Thyroid gland (tissue), 4 donors: ENCODE data around the gene SLC38A10. TPM values are rescaled to one million over a fixed set of nuclear protein-coding genes. Genes with fewer than 3 reads are reported as not detected.
"Not testable (repeated sequence)": the region's sequence is repeated elsewhere in the genome, so short reads cannot be mapped to it uniquely, and the experiment has no call there.

Experiments
- DNase-seq, 2 donors: peaks; one replicate each; pipeline ENCODE4 v3.0.0-alpha.2; 2019
- H3K27ac ChIP-seq, 3 donors: fragments of 200-600 bp; sonication (generic); 1 replicate in 2 of 3; 2 replicates in 1 of 3; pipeline ENCODE4 v1.5.1; 2016 to 2019; ENCODE audit warnings: mild to moderate bottlenecking in 1 of 3, moderate library complexity in 1 of 3
- H3K27me3 ChIP-seq: fragments of 200-600 bp; sonication (generic); one replicate; pipeline ENCODE4 v1.5.1; 2019
- H3K36me3 ChIP-seq, 2 donors: fragments of 200-600 bp; sonication (generic); one replicate each; pipeline ENCODE4 v1.5.1; 2016 to 2019
- H3K4me1 ChIP-seq, 2 donors: fragments of 200-600 bp; sonication (generic); one replicate each; pipeline ENCODE4 v1.5.1; 2017 to 2019
- H3K4me3 ChIP-seq, 3 donors: fragments of 200-600 bp; sonication (generic); replicated peaks in 1 of 3; 1 replicate in 2 of 3; 2 replicates in 1 of 3; pipeline ENCODE4 v1.5.1; 2016; ENCODE audit warnings: mild to moderate bottlenecking in 1 of 3
- H3K9me3 ChIP-seq: fragments of 200-600 bp; sonication (generic); one replicate; pipeline ENCODE4 v1.5.1; 2017
- CTCF ChIP-seq, 6 experiments: fragments of 200-600 bp in 3 of 6; fragments of 450-650 bp in 3 of 6; sonication (generic) in 3 of 6; IDR thresholded peaks; one replicate each; pipeline ENCODE4 v1.5.1; 2016 to 2019; ENCODE audit warnings: antibody characterized with exemption in 6 of 6, mild to moderate bottlenecking in 2 of 6, inconsistent platforms in 1 of 6, moderate library complexity in 1 of 6
- POLR2A ChIP-seq, 2 donors: fragments of 450-650 bp; IDR thresholded peaks; one replicate each; pipeline ENCODE4 v1.6.1; 2017; ENCODE audit warnings: antibody characterized with exemption in 2 of 2, mild to moderate bottlenecking in 2 of 2, moderate library complexity in 1 of 2
- WGBS, 2 donors: methylation state at CpG; one replicate each; pipeline ENCODE4 v1.1.5; 2017; 5-methylcytosine and 5-hydroxymethylcytosine counted together
- intact Hi-C: fragments of 100-400 bp; cut with DNase I; formaldehyde crosslinking; loops from one replicate; pipeline ENCODE4 v1.15.1; 2023
- total RNA-seq, 4 donors: library from RNA; depleted of rRNA; stranded (reverse); fragments of >200 nt; gene quantifications; one replicate each; pipeline ENCODE4 v1.2.3, GENCODE V29; 2016

Gene SLC38A10
- total RNA-seq, 4 donors from 2014 or later = 81.8 to 140 (median 121) TPM

GRCh38 chr17:81311946-81312345, 16.8 kb upstream of the SLC38A10 start:
- H3K36me3 ChIP-seq = no peaks in the 10 kb centered on the region
- no peaks in the 10 kb centered on the region for H3K9me3 ChIP-seq
- intact Hi-C loops = no loop called here
- H3K27me3 ChIP-seq = no peaks in the 10 kb centered on the region
- H3K4me1 ChIP-seq = peaks cover 14 to 21% of the 10 kb centered on the region in 2 donors
- H3K4me3 ChIP-seq = no peak overlapping the region
- DNase-seq = no peak
- H3K27ac ChIP-seq = no peak overlapping the region
- TF ChIP-seq POLR2A (IDR thresholded peaks at IDR 0.05) (no peak), CTCF (IDR thresholded peaks at IDR 0.05) (no peak)
- WGBS, 2 donors = 90 to 92% methylated on average over 5 to 12 of the region's 14 CpGs

DNA sequence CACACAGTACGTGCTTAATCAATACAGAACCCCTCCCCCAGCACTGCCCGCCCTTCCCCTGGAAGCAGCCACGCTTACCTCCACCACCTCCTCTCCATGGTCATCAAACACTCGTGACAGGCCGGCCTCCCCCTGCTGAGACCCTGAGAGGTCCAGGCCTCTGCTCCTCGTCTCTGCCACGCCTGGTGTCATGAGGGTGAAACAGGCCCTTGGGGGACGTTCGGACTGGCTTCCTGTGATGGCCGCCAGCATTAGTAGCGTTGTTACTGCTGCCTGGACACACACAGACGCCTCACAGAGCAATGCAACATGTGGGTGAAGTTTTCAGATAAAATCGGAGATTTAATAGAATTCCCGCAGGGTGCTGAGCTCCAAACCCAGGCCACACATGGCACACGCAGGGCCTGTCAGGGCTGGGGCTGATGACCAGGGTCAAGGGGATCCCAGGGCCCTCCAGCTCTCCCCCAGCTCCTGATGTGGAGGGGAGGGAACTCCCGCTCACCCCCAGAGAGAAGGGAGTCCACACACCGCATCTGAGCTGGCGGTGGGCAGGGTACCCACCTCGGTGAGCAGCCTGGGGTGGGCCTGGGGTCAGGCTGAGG, 15.9 kb upstream of the SLC38A10 start:
- no peaks in the 10 kb centered on the region for H3K36me3 ChIP-seq
- H3K27me3 ChIP-seq = no peaks in the 10 kb centered on the region
- H3K9me3 ChIP-seq = no peaks in the 10 kb centered on the region
- no peak overlapping the region for H3K4me3 ChIP-seq
- DNase-seq = no peak
- intact Hi-C loops = no loop called here
- TF ChIP-seq POLR2A (IDR thresholded peaks at IDR 0.05) = no peak
- no peak for TF ChIP-seq CTCF (IDR thresholded peaks at IDR 0.05)
- 91 to 94% methylated on average over 15 of the region's 19 CpGs for WGBS, 2 donors
- H3K4me1 ChIP-seq = peaks cover 14 to 21% of the 10 kb centered on the region in 2 donors
- no peak overlapping the region for H3K27ac ChIP-seq

GRCh38 chr17:81309859-81310839, 15.0 kb upstream of the SLC38A10 start:
- Histone ChIP-seq H3K4me1 (peaks cover 14 to 21% of the 10 kb centered on the region in 2 donors), H3K9me3 (no peaks in the 10 kb centered on the region), H3K36me3 (no peaks in the 10 kb centered on the region), H3K27me3 (no peaks in the 10 kb centered on the region), H3K4me3 (no peak overlapping the region), H3K27ac (peak overlapping the region; percentile 72 to 83 (median 81))
- TF ChIP-seq POLR2A (IDR thresholded peaks at IDR 0.05) = no peak
- TF ChIP-seq CTCF (IDR thresholded peaks at IDR 0.05) = no peak
- intact Hi-C loops = no loop called here
- WGBS, 2 donors = 79 to 82% methylated on average over 24 to 31 of the region's 36 CpGs
- DNase-seq = no peak

DNA sequence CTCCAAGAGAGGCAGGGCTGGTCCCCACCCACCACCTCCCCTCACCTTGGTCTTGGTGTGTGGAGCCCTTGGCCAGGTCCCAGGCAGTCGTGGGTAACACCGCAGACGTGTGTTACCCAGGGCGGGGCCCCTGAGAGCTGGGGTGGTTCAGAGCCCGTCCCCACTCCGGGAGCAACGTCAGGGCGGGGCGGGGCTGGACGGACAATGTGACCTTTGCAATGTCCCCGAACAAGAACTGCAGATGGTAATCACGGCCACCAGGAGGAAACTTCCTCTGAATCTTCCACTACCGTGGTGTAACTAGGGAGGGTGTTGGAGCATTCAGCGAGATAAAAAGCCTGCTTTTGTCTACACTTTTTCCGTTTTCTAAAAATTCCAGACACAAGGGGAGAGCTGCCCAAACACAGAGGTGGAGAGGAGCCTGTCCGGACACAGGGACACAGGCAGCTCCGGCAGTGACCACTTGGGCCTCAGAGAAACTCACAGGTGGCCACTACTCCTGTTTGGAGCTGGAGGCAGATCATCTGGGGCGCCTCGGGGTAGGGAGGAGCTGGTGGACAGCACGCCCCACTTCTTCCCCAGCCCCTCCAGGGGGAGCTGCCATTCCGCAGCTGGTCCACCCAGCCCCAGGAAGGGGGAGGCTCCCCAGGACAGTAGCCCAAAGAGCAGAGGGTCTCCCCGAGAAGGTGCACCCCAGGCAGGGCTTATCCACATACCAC, 14.2 kb upstream of the SLC38A10 start:
- no peaks in the 10 kb centered on the region for H3K9me3 ChIP-seq
- H3K4me1 ChIP-seq = peaks cover 14 to 21% of the 10 kb centered on the region in 2 donors
- DNase-seq = peak; percentile 95 to 96
- WGBS, 2 donors = 0 to 5% methylated on average over 12 to 13 of the region's 22 CpGs
- TF ChIP-seq POLR2A (IDR thresholded peaks at IDR 0.05) (peak in 1 of 2 donors; percentile 86), CTCF (IDR thresholded peaks at IDR 0.05) (peak; percentile 29 to 86 (median 60))
- intact Hi-C loops = no loop called here
- no peaks in the 10 kb centered on the region for H3K36me3 ChIP-seq
- H3K27ac ChIP-seq = peak overlapping the region; percentile 72 to 83 (median 81)
- no peaks in the 10 kb centered on the region for H3K27me3 ChIP-seq
- peak overlapping the region in 1 of 3 donors; percentile 25 for H3K4me3 ChIP-seq

DNA sequence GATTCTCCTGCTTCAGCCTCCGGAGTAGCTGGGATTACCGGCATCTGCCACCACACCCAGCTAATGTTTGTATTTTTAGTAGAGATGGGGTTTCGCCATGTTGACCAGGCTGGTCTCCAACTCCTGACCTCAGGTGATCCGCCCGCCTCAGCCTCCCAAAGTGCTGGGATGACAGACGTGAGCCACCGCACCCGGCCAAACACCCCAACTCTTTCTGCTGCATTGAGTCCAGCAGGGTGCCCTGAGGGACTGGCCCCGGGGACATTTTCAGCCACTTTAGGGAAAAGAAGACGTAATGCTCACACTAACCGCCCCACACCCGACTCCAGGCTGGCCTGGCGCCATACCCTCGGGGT, 13.7 kb upstream of the SLC38A10 start:
- H3K9me3 ChIP-seq, DNase-seq, intact Hi-C loops, H3K27me3 ChIP-seq, H3K36me3 ChIP-seq: not testable (repeated sequence)
- Histone ChIP-seq H3K4me1 (peaks cover 14 to 21% of the 10 kb centered on the region in 2 donors), H3K27ac (peak overlapping the region; percentile 72 to 83 (median 81)), H3K4me3 (peak overlapping the region in 1 of 3 donors; percentile 25)
- WGBS, 2 donors = 42% methylated on average over 11 to 13 of the region's 14 CpGs
